SKM-1 treated with dmso at 0.1 percent for 144 hours (cell line): ENCODE results near the gene CMTM2.
"Not testable (repeated sequence)": the region's sequence is repeated elsewhere in the genome, so short reads cannot be mapped to it uniquely, and the experiment has no call there.

ENCODE experiments used
- DNase-seq: peaks from one replicate; lab custom pipeline; 2025; ENCODE audit not compliant: unreplicated experiment; lab: John Stamatoyannopoulos, UW

Gene CMTM2

GRCh38 chr16:66605979-66606751 is 26.9 kb downstream of the CMTM2 start:
- no peak for DNase-seq

GRCh38 chr16:66608241-66609138 is 29.2 kb downstream of the CMTM2 start:
- peak; percentile 73 for DNase-seq

GRCh38 chr16:66609139-66609510 is 29.9 kb downstream of the CMTM2 start:
- no peak for DNase-seq

- DNase-seq = no peak
Observed at GRCh38 chr16:66610111-66610820, 31.0 kb downstream of the CMTM2 start.

GRCh38 chr16:66611911-66612310 is 32.6 kb downstream of the CMTM2 start:
- not testable (repeated sequence) for DNase-seq

GRCh38 chr16:66612422-66612821 is 33.2 kb downstream of the CMTM2 start:
- no peak for DNase-seq

GRCh38 chr16:66614161-66614802 is 35.0 kb downstream of the CMTM2 start:
- DNase-seq = no peak

GRCh38 chr16:66616169-66616568 is 36.9 kb downstream of the CMTM2 start:
- no peak for DNase-seq

- no peak for DNase-seq
Observed at GRCh38 chr16:66616592-66616991, 37.3 kb downstream of the CMTM2 start.

- DNase-seq = no peak
Observed at GRCh38 chr16:66617010-66617434, 37.8 kb downstream of the CMTM2 start.

- no peak for DNase-seq
Observed at GRCh38 chr16:66617728-66618127, 38.5 kb downstream of the CMTM2 start.

GRCh38 chr16:66618588-66619375 is 39.5 kb downstream of the CMTM2 start:
- no peak for DNase-seq

- peak; percentile 61 for DNase-seq
Observed at GRCh38 chr16:66619534-66620428, 40.5 kb downstream of the CMTM2 start.

- DNase-seq = no peak
Observed at GRCh38 chr16:66620429-66620795, 41.1 kb downstream of the CMTM2 start.

- no peak for DNase-seq
Observed at GRCh38 chr16:66621973-66622372, 42.7 kb downstream of the CMTM2 start.

GRCh38 chr16:66622863-66623262 is 43.6 kb downstream of the CMTM2 start:
- no peak for DNase-seq

GRCh38 chr16:66623755-66624154 is 44.5 kb downstream of the CMTM2 start:
- DNase-seq = no peak

GRCh38 chr16:66627611-66628378 is 48.5 kb downstream of the CMTM2 start:
- DNase-seq = not testable (repeated sequence)
